SK-N-SH (cell line): ENCODE measurements around the gene PTTG1IP2.

Source experiments
- CTCF ChIP-seq: fragments of 200-600 bp; sonication (generic); IDR thresholded peaks from 2 replicates; pipeline ENCODE4 v1.6.1; 2017; ENCODE audit warnings: antibody characterized with exemption, mild to moderate bottlenecking, moderate library complexity
- ELF1 ChIP-seq: IDR thresholded peaks from 2 replicates; pipeline ENCODE4 v1.4.0; 2012
- EP300 ChIP-seq, 2 experiments: IDR thresholded peaks; 2 replicates each; pipeline versions ENCODE4 v1.4.0 to v1.6.1; 2012; ENCODE audit warnings: borderline replicate concordance in 1 of 2, low read depth in 1 of 2, low read length in 1 of 2
- FOXJ3 ChIP-seq: sonication (generic); formaldehyde crosslinking; IDR thresholded peaks from 2 replicates; pipeline ENCODE4 v1.5.1; 2020; ENCODE audit warnings: mild to moderate bottlenecking, missing genetic modification reagents
- GABPA ChIP-seq: IDR thresholded peaks from 2 replicates; pipeline ENCODE4 v1.4.0; 2012; ENCODE audit warnings: low read depth, mild to moderate bottlenecking
- NFIC ChIP-seq: IDR thresholded peaks from 2 replicates; pipeline ENCODE4 v1.4.0; 2012; ENCODE audit warnings: borderline replicate concordance
- POLR2AphosphoS5 ChIP-seq: IDR thresholded peaks from 2 replicates; pipeline ENCODE4 v1.6.1; 2012; ENCODE audit warnings: low read depth, low read length
- RAD21 ChIP-seq: IDR thresholded peaks from 2 replicates; pipeline ENCODE4 v1.6.1; 2012; ENCODE audit warnings: mild to moderate bottlenecking, low read length
- REST ChIP-seq: IDR thresholded peaks from 2 replicates; pipeline ENCODE4 v1.6.1; 2012; ENCODE audit warnings: mild to moderate bottlenecking, low read depth, low read length, moderate library complexity
- SIN3A ChIP-seq: IDR thresholded peaks from 2 replicates; pipeline ENCODE4 v1.6.1; 2012; ENCODE audit warnings: low read depth, mild to moderate bottlenecking, low read length, moderate library complexity, borderline replicate concordance
- USF1 ChIP-seq: IDR thresholded peaks from 2 replicates; pipeline ENCODE4 v1.4.0; 2012; ENCODE audit warnings: low read depth, borderline replicate concordance
- TF ChIP-seq, protein P1 (sequence below): IDR thresholded peaks from 2 replicates; pipeline ENCODE4 v1.4.0; 2012; ENCODE audit warnings: low read depth
- TF ChIP-seq, protein P2 (sequence below): IDR thresholded peaks from 2 replicates; pipeline ENCODE4 v1.4.0; 2012; ENCODE audit warnings: low read depth, borderline replicate concordance

DNA sequence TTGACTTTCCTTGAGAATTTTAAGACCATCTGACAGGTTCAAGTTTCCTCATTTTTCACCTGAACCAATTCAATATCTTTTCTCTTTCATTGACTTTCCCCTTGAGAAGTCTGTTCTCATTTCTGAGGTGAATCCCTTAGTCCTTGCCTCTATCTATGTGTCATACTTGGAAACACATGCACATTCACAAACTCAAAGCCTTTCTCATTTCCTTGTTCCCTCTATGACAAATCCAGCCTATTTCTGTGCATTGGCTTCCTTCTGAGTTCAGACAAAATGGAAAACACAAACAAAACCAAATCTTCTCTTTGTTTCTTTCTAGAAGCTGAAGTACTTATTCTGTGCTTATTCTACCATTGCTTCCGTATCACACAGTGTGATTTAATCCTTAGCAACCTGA lies 13.8 kb downstream of the PTTG1IP2 start:
- TF ChIP-seq NFIC, result no peak
- TF ChIP-seq CTCF, result no peak
- no peak for TF ChIP-seq EP300 (IDR thresholded peaks at IDR 0.05; ENCODE audit: borderline replicate concordance in 1 of 2, low read depth in 1 of 2, low read length in 1 of 2)
- no peak for TF ChIP-seq ELF1
- TF ChIP-seq RAD21, result no peak
- TF ChIP-seq FOXJ3, result no peak
- no peak for TF ChIP-seq GABPA
- TF ChIP-seq, protein P1, sequence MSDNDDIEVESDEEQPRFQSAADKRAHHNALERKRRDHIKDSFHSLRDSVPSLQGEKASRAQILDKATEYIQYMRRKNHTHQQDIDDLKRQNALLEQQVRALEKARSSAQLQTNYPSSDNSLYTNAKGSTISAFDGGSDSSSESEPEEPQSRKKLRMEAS, result no peak
- TF ChIP-seq SIN3A, result no peak
- no peak for TF ChIP-seq POLR2AphosphoS5
- TF ChIP-seq REST, result no peak
- TF ChIP-seq, protein P2, sequence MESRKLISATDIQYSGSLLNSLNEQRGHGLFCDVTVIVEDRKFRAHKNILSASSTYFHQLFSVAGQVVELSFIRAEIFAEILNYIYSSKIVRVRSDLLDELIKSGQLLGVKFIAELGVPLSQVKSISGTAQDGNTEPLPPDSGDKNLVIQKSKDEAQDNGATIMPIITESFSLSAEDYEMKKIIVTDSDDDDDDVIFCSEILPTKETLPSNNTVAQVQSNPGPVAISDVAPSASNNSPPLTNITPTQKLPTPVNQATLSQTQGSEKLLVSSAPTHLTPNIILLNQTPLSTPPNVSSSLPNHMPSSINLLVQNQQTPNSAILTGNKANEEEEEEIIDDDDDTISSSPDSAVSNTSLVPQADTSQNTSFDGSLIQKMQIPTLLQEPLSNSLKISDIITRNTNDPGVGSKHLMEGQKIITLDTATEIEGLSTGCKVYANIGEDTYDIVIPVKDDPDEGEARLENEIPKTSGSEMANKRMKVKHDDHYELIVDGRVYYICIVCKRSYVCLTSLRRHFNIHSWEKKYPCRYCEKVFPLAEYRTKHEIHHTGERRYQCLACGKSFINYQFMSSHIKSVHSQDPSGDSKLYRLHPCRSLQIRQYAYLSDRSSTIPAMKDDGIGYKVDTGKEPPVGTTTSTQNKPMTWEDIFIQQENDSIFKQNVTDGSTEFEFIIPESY, result no peak
- TF ChIP-seq USF1, result no peak
